ENCODE measurements around the gene FOXN1.
A peak's percentile ranks its signal among the peaks of the same experiment; 100 is the strongest.
"Not testable (repeated sequence)": the region's sequence is repeated elsewhere in the genome, so short reads cannot be mapped to it uniquely, and the experiment has no call there.

FOXN1 gene

GRCh38 chr17:28549236-28550132, 43.3 kb downstream of the FOXN1 start:
- DNase-seq = no peak

- no peak for DNase-seq
These were observed 44.7 kb downstream of the FOXN1 start for GRCh38 chr17:28550858-28551257.

- DNase-seq = no peak
These were observed 45.5 kb downstream of the FOXN1 start for GRCh38 chr17:28551421-28552175.

GRCh38 chr17:28552176-28552999, 46.2 kb downstream of the FOXN1 start, which contains the start of gene UNC119:
TSS of gene UNC119 (minus strand) at chr17:28552624. CDS start at chr17:28552557, 67 bp downstream.
- DNase-seq = peak; percentile 35

GRCh38 chr17:28553000-28553505, 46.9 kb downstream of the FOXN1 start:
- DNase-seq = no peak

GRCh38 chr17:28554565-28554964, 48.4 kb downstream of the FOXN1 start:
- no peak for DNase-seq

- DNase-seq = no peak
These were observed 48.9 kb downstream of the FOXN1 start for GRCh38 chr17:28555022-28555421.

GRCh38 chr17:28563475-28563874, 57.3 kb downstream of the FOXN1 start:
- DNase-seq = no peak

- no peak for DNase-seq
These were observed 61.5 kb downstream of the FOXN1 start for GRCh38 chr17:28567604-28568003.

- DNase-seq = no peak
These were observed 63.3 kb downstream of the FOXN1 start for GRCh38 chr17:28569446-28569845.

- no peak for DNase-seq
These were observed 64.7 kb downstream of the FOXN1 start for GRCh38 chr17:28570716-28571360.

- peak; percentile 85 for DNase-seq
These were observed 65.4 kb downstream of the FOXN1 start, which contains the start of gene PIGS for GRCh38 chr17:28571361-28572122. TSS of gene PIGS (minus strand) at chr17:28571524. CDS start at chr17:28571496, 28 bp downstream.

GRCh38 chr17:28572259-28573039, 66.3 kb downstream of the FOXN1 start:
- no peak for DNase-seq

GRCh38 chr17:28573040-28573380, 66.9 kb downstream of the FOXN1 start:
- DNase-seq = no peak

- no peak for DNase-seq
These were observed 67.4 kb downstream of the FOXN1 start for GRCh38 chr17:28573521-28573920.

- no peak for DNase-seq
These were observed 67.9 kb downstream of the FOXN1 start for GRCh38 chr17:28573966-28574480.

GRCh38 chr17:28574526-28574925, 68.4 kb downstream of the FOXN1 start:
- DNase-seq = no peak

GRCh38 chr17:28575126-28575795, 69.1 kb downstream of the FOXN1 start:
- DNase-seq = no peak

GRCh38 chr17:28576016-28576415, 69.9 kb downstream of the FOXN1 start:
- not testable (repeated sequence) for DNase-seq
